ENCODE data around the gene INTS11. TPM values are rescaled to one million over a fixed set of nuclear protein-coding genes. Genes with fewer than 3 reads are reported as not detected.
A peak's percentile ranks its signal among the peaks of the same experiment; 100 is the strongest.

INTS11 gene
- total RNA-seq, 1 experiment from 2014 or later: 139 TPM

DNA sequence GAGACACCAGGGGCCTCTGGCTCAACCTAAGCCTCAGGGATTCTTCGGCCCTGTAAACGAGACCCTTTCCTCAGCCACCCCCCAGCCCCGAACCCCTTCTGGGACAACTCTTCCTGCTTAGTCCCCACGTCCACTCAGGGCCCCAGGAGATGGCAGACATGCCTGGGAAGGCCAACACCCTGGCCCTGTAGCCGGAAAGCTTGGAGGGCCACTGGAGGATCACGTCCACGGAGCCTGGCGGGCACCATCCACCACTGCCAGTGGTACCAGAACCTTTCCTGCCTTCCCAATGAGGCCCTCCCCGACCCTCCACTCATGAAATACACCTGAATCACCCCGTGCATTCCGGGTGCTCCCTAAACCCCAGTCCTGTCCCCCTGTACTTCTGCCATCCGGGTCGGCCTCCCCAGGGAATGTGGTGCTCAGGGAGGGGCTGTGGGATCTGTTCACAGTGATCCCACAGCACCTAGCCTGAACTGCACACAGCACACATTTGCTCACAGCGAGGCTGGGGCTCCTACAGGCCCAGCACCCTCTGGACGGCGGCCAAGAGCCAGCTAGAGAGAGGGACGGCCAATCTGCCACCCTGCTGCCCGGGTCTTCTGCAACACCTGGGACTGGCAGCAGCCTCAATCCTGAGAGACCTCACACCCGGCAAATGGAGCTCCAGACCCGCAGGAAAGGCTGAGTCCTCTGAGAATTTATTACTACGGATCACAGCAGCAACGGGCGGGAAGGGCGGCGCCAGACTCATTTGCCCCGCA is 48.8 kb upstream of the INTS11 start:
- H3K9me3 ChIP-seq (ENCODE audit: control insufficient read depth, low read depth, low read length): no peaks in the 10 kb centered on the region
- Mint-ChIP-seq H3K4me3 (peak overlapping the region; percentile 83 to 88), H3K4me1 (peaks cover 5 to 10% of the 10 kb centered on the region in 2 experiments), H3K27ac (peak overlapping the region in 1 of 3 experiments; percentile 48; a peak in 1 of 7 replicates), H3K36me3 (ENCODE audit: insufficient read depth in 1 of 3, low read depth in 3 of 3) (peaks cover 6 to 20% (median 12%) of the 10 kb centered on the region in 3 experiments), H3K27me3 (ENCODE audit: low read depth) (peaks cover 5% of the 10 kb centered on the region; the same call in 1 of the 2 replicates), H3K9me3 (no peaks in the 10 kb centered on the region)
- H3T11ph ChIP-seq (ENCODE audit: low read length): no peak overlapping the region
- WGBS (ENCODE audit: extremely low coverage, insufficient read length, low lambda C conversion rate): no CpG with 5 or more reads among the region's 26 CpGs
- H3K18ac ChIP-seq (ENCODE audit: insufficient read length, low read depth, low read length): no peak overlapping the region
- H3K4me1 ChIP-seq (ENCODE audit: insufficient read depth, low read length): no peaks in the 10 kb centered on the region; the same call in 1 of the 2 replicates
- H2BK12ac ChIP-seq (ENCODE audit: insufficient read length, low read depth, low read length): no peak overlapping the region
- no peak overlapping the region for H3K27ac ChIP-seq (ENCODE audit: insufficient read length, low read depth, low read length)
- TF ChIP-seq, protein P1, sequence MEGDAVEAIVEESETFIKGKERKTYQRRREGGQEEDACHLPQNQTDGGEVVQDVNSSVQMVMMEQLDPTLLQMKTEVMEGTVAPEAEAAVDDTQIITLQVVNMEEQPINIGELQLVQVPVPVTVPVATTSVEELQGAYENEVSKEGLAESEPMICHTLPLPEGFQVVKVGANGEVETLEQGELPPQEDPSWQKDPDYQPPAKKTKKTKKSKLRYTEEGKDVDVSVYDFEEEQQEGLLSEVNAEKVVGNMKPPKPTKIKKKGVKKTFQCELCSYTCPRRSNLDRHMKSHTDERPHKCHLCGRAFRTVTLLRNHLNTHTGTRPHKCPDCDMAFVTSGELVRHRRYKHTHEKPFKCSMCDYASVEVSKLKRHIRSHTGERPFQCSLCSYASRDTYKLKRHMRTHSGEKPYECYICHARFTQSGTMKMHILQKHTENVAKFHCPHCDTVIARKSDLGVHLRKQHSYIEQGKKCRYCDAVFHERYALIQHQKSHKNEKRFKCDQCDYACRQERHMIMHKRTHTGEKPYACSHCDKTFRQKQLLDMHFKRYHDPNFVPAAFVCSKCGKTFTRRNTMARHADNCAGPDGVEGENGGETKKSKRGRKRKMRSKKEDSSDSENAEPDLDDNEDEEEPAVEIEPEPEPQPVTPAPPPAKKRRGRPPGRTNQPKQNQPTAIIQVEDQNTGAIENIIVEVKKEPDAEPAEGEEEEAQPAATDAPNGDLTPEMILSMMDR (conservative IDR thresholded peaks at IDR 0.05): no peak
- H4K8ac ChIP-seq (replicated peaks; ENCODE audit: insufficient read length, low read depth, low read length): no peak overlapping the region
- no peak overlapping the region for H2BK15ac ChIP-seq (ENCODE audit: low read depth, low read length)
- H3K23me2 ChIP-seq (ENCODE audit: insufficient read length, low read depth, low read length, poor library complexity, severe bottlenecking): peaks cover 10% of the 10 kb centered on the region
- no peaks in the 10 kb centered on the region for H3K27me3 ChIP-seq (ENCODE audit: insufficient read depth, low read length)
- peaks cover 13% of the 10 kb centered on the region for H3K79me1 ChIP-seq (ENCODE audit: insufficient read depth, low read depth, low read length, poor library complexity, severe bottlenecking)
- no peak overlapping the region for H3K14ac ChIP-seq (ENCODE audit: insufficient read depth, low read length)
- H2AK5ac ChIP-seq (ENCODE audit: insufficient read length, low read length): no peak overlapping the region
- no peak overlapping the region for H3K23ac ChIP-seq (ENCODE audit: insufficient read length, low read depth, low read length)
- H2BK120ac ChIP-seq (ENCODE audit: low read depth, low read length, poor library complexity, severe bottlenecking): no peak overlapping the region
- H3K9ac ChIP-seq (ENCODE audit: extremely low read depth, insufficient read length, low read length): peak overlapping the region; percentile 4
- H4K5ac ChIP-seq (ENCODE audit: insufficient read length, low read depth, low read length): no peak overlapping the region
- no peak overlapping the region for H2AFZ ChIP-seq (ENCODE audit: low read length)
- H3K56ac ChIP-seq (ENCODE audit: insufficient read length, low read depth, low read length): no peak overlapping the region
- H4K20me1 ChIP-seq (ENCODE audit: control insufficient read depth, insufficient read depth, insufficient read length): no peaks in the 10 kb centered on the region
- no peak overlapping the region for H2BK5ac ChIP-seq (ENCODE audit: insufficient read length, low read length)
- H2BK20ac ChIP-seq (ENCODE audit: low read depth, low read length, poor library complexity, severe bottlenecking): no peak overlapping the region
- peaks cover 4% of the 10 kb centered on the region; the same call in 1 of the 2 replicates for H3K79me2 ChIP-seq (ENCODE audit: insufficient read depth, low read length)
- H3K4ac ChIP-seq (ENCODE audit: low read depth, low read length): no peak overlapping the region
- DNase-seq: no peak
- H3K4me2 ChIP-seq (ENCODE audit: insufficient read depth, insufficient read length, low read length): peak overlapping the region; percentile 94
- H4K91ac ChIP-seq (ENCODE audit: insufficient read length, low read depth, low read length): no peak overlapping the region
